SK-N-MC (cell line): Measurements from ENCODE around the gene PTPRA.

Source experiments
- DNase-seq: peaks from one replicate; pipeline ENCODE4 v3.0.0-alpha.2; 2011; ENCODE audit warnings: low read depth, low spot score
- H3K27ac ChIP-seq: fragments of 200-600 bp; sonication (generic); 2 replicates; pipeline ENCODE4 v1.5.1; 2016; ENCODE audit warnings: mixed run types
- H3K36me3 ChIP-seq: fragments of 200-600 bp; sonication (generic); 2 replicates; pipeline ENCODE4 v1.6.1; 2017; ENCODE audit warnings: antibody characterized with exemption, low read length, mixed read lengths; ENCODE audit not compliant: insufficient read depth
- H3K4me3 ChIP-seq: fragments of 200-600 bp; sonication (generic); 2 replicates; pipeline ENCODE4 v1.5.1; 2016
- H3K9ac ChIP-seq: fragments of 200-600 bp; sonication (generic); 2 replicates; pipeline ENCODE4 v1.8.0; 2017; ENCODE audit warnings: mixed run types, mixed read lengths; ENCODE audit not compliant: insufficient read length
- H3K9me3 ChIP-seq: fragments of 200-600 bp; sonication (generic); 2 replicates; pipeline ENCODE4 v1.6.1; 2017; ENCODE audit warnings: low read depth, mild to moderate bottlenecking, antibody characterized with exemption, low read length, moderate library complexity, mixed read lengths
- EZH2 ChIP-seq: fragments of 200-600 bp; sonication (generic); IDR thresholded peaks from one replicate; pipeline ENCODE4 v1.6.1; 2017; ENCODE audit warnings: antibody characterized with exemption
- FOXP2 ChIP-seq: optimal IDR thresholded peaks from 2 replicates; pipeline ENCODE3; 2011; ENCODE audit warnings: mild to moderate bottlenecking, moderate library complexity; ENCODE audit not compliant: insufficient read depth; ENCODE audit errors: extremely low read length, control extremely low read depth
- POLR2AphosphoS5 ChIP-seq: IDR thresholded peaks from 2 replicates; pipeline ENCODE4 v1.6.1; 2012; ENCODE audit warnings: mild to moderate bottlenecking, low read depth, low read length, borderline replicate concordance

The PTPRA gene

GRCh38 chr20:2946988-2947961 is 74.0 kb downstream of the PTPRA start:
- Histone ChIP-seq H3K9ac (peak overlapping the region; percentile 22), H3K9me3 (no peaks in the 10 kb centered on the region), H3K36me3 (peaks cover 10% of the 10 kb centered on the region; the same call in 1 of the 2 replicates), H3K27ac (peak overlapping the region; percentile 85), H3K4me3 (peak overlapping the region; percentile 55)
- TF ChIP-seq EZH2 (no peak), FOXP2 (no peak), POLR2AphosphoS5 (no peak)
- peak; percentile 24 for DNase-seq

- no peaks in the 10 kb centered on the region for H3K9me3 ChIP-seq
- DNase-seq, result no peak
- no peak for TF ChIP-seq EZH2
- TF ChIP-seq FOXP2, result no peak
- no peak for TF ChIP-seq POLR2AphosphoS5
- peaks cover 10% of the 10 kb centered on the region; the same call in 1 of the 2 replicates for H3K36me3 ChIP-seq
- H3K4me3 ChIP-seq, result no peak overlapping the region
- no peak overlapping the region for H3K9ac ChIP-seq
- no peak overlapping the region for H3K27ac ChIP-seq
Measured at GRCh38 chr20:2948968-2949367, 75.7 kb downstream of the PTPRA start.

- H3K9ac ChIP-seq, result no peak overlapping the region
- DNase-seq, result no peak
- TF ChIP-seq EZH2, result no peak
- TF ChIP-seq FOXP2, result no peak
- TF ChIP-seq POLR2AphosphoS5, result no peak
- H3K27ac ChIP-seq, result no peak overlapping the region
- peaks cover 10% of the 10 kb centered on the region; the same call in 1 of the 2 replicates for H3K36me3 ChIP-seq
- no peaks in the 10 kb centered on the region for H3K9me3 ChIP-seq
- H3K4me3 ChIP-seq, result no peak overlapping the region
Measured at GRCh38 chr20:2952766-2953165, 79.5 kb downstream of the PTPRA start.

- no peaks in the 10 kb centered on the region for H3K9me3 ChIP-seq
- H3K27ac ChIP-seq, result no peak overlapping the region
- H3K9ac ChIP-seq, result no peak overlapping the region
- TF ChIP-seq FOXP2 (no peak), EZH2 (no peak), POLR2AphosphoS5 (no peak)
- peaks cover 18% of the 10 kb centered on the region; the same call in 1 of the 2 replicates for H3K36me3 ChIP-seq
- DNase-seq, result no peak
- no peak overlapping the region for H3K4me3 ChIP-seq
Measured at GRCh38 chr20:2955257-2955970, 82.1 kb downstream of the PTPRA start.

DNA sequence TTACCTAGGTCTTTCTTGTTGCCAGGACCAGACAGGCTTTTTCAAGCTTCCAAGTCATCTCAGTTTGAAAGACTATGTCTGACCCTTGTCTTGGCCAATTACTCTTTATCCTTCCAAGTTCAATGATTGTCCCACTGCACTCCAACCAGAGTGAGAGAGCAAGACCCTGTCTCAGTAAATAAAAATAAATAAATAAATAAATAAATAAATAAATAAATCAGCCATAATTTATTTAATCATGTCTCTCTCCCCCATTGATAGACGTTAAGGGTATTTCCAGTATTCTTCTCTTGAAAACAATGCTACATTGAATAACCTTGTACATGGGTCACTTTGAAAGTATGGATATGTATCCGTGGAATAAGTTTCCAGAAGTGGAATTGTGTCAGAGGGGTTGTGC is 83.2 kb downstream of the PTPRA start:
- H3K36me3 ChIP-seq, result peaks cover 13% of the 10 kb centered on the region; the same call in 1 of the 2 replicates
- DNase-seq, result no peak
- H3K4me3 ChIP-seq, result no peak overlapping the region
- no peak overlapping the region for H3K9ac ChIP-seq
- H3K27ac ChIP-seq, result no peak overlapping the region
- no peak for TF ChIP-seq POLR2AphosphoS5
- no peak for TF ChIP-seq FOXP2
- no peak for TF ChIP-seq EZH2
- no peaks in the 10 kb centered on the region for H3K9me3 ChIP-seq

DNA sequence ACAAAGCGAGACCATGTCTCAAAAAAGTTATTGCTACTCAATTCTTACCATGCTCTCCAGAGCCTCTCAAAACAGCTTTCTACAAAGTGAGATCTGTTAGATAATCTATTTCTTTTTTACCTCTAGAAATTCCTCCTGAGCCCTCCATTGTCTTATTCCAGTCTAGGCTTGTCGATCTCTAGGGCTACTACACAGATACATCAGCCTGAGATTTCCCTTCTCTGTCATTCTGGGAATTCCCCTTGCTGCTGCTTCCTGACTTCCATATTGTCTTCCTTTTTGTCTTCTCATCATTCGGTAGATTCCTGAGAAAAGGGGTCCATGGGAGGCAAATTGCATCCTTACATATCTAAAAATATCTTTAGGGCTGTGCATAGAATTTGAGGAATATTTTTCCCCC is 94.6 kb downstream of the PTPRA start:
- H3K4me3 ChIP-seq, result no peak overlapping the region
- DNase-seq, result no peak
- H3K9ac ChIP-seq, result no peak overlapping the region
- no peak overlapping the region for H3K27ac ChIP-seq
- H3K9me3 ChIP-seq, result no peaks in the 10 kb centered on the region
- TF ChIP-seq FOXP2 (no peak), EZH2 (no peak)
- H3K36me3 ChIP-seq, result peaks cover 13% of the 10 kb centered on the region

DNA sequence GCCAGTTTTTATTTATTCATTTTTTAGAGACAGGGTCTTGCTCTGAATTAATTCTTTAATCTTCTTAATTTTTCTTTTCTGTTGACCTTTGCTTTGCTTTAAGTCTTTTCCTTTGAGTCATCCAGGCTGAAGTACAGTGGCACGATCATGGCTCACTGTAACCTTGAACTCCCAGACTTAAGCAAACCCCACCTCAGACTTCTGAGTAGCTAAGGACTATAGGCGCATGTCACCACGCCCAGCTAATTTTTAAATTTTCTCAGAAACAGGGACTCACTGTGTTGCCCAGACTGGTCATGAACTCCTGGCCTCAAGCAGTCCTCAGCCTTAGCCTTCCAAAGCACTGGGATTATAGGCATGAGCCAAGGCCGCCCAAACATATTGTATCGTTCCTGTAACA is 98.8 kb downstream of the PTPRA start:
- TF ChIP-seq POLR2AphosphoS5 (no peak), FOXP2 (no peak), EZH2 (no peak)
- no peak overlapping the region for H3K9ac ChIP-seq
- H3K36me3 ChIP-seq, result no peaks in the 10 kb centered on the region
- no peak for DNase-seq
- no peak overlapping the region for H3K27ac ChIP-seq
- H3K9me3 ChIP-seq, result no peaks in the 10 kb centered on the region
- no peak overlapping the region for H3K4me3 ChIP-seq

- no peak for TF ChIP-seq FOXP2
- TF ChIP-seq EZH2, result no peak
- TF ChIP-seq POLR2AphosphoS5, result no peak
- Histone ChIP-seq H3K9me3 (no peaks in the 10 kb centered on the region), H3K27ac (no peak overlapping the region), H3K4me3 (no peak overlapping the region), H3K9ac (no peak overlapping the region), H3K36me3 (no peaks in the 10 kb centered on the region)
- DNase-seq, result no peak
Measured at GRCh38 chr20:2973574-2973973, 100.3 kb downstream of the PTPRA start.
